ENCODE results near the gene STAB1.

The STAB1 gene

DNA sequence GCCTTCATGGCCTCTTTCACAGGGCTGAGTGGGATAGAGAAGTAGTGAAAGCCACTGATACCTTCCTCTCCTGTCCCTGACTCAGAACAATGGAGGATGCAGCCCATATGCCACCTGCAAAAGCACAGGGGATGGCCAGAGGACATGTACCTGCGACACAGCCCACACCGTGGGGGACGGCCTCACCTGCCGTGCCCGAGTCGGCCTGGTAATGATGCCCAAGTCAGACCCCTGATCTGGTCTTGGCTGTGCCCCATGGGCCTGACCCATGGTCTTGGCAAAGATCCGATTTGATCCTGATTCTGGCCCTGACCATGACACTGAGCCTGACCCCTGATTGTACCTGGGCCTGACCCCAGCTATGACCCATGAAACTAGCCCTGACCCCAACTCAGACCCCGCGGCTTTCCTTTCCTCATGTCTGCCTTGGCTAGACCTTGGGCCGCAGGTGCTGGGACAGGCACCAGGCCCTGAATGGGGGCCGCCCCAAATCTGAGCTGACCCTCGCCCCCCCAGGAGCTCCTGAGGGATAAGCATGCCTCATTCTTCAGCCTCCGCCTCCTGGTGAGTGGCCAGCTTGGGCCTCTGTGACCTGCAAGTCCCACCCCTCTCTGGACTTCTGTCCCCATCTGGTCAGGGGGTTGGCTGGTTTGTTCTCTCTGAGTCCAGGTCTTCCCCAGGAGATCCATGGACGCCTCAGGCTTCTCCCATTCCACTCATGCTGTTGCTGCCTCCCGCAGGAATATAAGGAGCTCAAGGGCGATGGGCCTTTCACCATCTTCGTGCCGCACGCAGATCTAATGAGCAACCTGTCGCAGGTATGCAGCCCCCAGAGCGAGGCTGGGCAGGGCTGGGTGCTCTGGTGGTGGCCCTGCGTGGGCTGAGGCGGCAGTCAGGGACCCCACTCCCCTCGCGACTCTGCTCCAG, 22.9 kb downstream of the STAB1 start:
- peaks cover 5% of the 10 kb centered on the region for H3K27me3 Mint-ChIP-seq
- no peak for DNase-seq
- no peaks in the 10 kb centered on the region for H3K9me3 Mint-ChIP-seq
- H3K4me3 Mint-ChIP-seq, result no peak overlapping the region
- no peaks in the 10 kb centered on the region for H3K36me3 Mint-ChIP-seq
- H3K27ac Mint-ChIP-seq, result no peak overlapping the region
- no peaks in the 10 kb centered on the region for H3K4me1 Mint-ChIP-seq
- CTCF ChIA-PET, result no interaction called here

DNA sequence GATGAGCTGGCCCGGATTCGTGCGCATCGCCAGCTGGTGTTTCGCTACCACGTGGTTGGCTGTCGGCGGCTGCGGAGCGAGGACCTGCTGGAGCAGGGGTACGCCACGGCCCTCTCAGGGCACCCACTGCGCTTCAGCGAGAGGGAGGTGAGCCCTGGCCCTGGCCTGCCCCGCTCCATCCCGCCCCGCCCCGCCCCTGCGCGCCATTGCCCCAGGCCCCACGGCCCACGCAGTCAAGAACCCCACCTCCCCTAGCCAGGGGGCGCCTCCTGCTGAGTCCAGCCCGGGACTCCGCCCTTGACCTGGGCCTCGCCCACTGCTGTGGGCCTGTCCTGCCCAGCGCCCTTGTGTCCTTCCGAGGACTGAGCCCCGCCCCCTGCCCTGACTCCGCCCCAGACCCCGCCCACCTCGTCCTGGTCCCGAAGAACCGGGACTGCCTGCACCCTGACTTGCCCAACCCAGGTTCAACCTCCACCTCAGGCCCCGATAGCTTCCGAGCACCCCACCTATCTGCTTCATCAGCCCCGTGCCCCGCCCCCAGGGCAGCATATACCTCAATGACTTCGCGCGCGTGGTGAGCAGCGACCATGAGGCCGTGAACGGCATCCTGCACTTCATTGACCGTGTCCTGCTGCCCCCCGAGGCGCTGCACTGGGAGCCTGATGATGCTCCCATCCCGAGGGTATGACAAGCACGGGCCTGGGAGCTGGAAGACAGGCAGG, 23.7 kb downstream of the STAB1 start:
- no peak for DNase-seq
- H3K27me3 Mint-ChIP-seq, result peaks cover 5% of the 10 kb centered on the region
- CTCF ChIA-PET, result no interaction called here
- H3K36me3 Mint-ChIP-seq, result no peaks in the 10 kb centered on the region
- H3K4me1 Mint-ChIP-seq, result no peaks in the 10 kb centered on the region
- no peak overlapping the region for H3K27ac Mint-ChIP-seq
- no peaks in the 10 kb centered on the region for H3K9me3 Mint-ChIP-seq
- H3K4me3 Mint-ChIP-seq, result no peak overlapping the region

DNA sequence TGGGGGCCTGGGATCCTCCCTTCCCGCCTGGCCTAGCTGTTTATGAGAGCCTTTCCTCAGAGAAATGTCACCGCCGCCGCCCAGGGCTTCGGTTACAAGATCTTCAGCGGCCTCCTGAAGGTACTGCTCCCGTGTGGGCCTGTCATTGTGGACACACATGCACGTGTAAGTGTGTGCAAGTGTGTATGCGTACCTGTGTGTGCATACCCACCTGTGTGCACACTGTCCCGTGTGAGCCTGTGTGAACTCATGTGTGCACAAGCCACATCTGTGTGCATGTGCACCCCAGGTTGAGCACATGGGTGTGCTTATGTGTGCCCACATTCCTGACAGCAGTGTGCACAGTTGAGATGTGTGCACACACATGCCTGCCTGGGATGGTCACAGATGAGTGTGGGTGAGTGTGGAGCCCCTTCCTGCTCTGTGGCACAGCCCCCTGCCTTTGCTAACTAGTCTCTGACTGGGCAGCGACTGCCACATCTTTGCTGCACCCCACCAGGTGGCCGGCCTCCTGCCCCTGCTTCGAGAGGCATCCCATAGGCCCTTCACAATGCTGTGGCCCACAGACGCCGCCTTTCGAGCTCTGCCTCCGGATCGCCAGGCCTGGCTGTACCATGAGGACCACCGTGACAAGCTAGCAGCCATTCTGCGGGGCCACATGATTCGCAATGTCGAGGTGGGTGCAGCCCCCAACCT, 24.5 kb downstream of the STAB1 start:
- Mint-ChIP-seq H3K27me3 (peaks cover 5% of the 10 kb centered on the region), H3K9me3 (no peaks in the 10 kb centered on the region), H3K4me1 (no peaks in the 10 kb centered on the region), H3K36me3 (no peaks in the 10 kb centered on the region), H3K27ac (no peak overlapping the region), H3K4me3 (no peak overlapping the region)
- CTCF ChIA-PET, result no interaction called here
- no peak for DNase-seq

DNA sequence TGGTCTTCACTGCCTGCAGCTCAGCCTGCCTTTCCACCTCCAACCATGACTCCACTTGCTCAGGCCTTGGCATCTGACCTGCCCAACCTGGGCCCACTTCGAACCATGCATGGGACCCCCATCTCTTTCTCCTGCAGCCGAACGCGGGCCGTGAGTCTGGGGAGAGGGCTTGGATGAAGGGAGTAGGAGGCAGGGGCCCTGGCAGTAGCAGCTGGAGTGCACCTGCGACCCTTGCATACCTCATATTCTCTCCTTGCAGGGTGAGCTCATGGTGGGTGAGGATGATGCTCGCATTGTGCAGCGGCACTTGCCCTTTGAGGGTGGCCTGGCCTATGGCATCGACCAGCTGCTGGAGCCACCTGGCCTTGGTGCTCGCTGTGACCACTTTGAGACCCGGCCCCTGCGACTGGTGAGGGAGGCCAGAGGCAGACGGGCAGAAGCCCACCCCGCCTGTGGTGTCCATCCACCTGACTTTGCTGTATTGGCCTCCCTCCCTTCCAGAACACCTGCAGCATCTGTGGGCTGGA, 25.1 kb downstream of the STAB1 start:
- Mint-ChIP-seq H3K4me1 (no peaks in the 10 kb centered on the region), H3K27me3 (peaks cover 5% of the 10 kb centered on the region), H3K4me3 (no peak overlapping the region), H3K9me3 (no peaks in the 10 kb centered on the region), H3K36me3 (no peaks in the 10 kb centered on the region), H3K27ac (no peak overlapping the region)
- DNase-seq, result no peak
- CTCF ChIA-PET, result no interaction called here

DNA sequence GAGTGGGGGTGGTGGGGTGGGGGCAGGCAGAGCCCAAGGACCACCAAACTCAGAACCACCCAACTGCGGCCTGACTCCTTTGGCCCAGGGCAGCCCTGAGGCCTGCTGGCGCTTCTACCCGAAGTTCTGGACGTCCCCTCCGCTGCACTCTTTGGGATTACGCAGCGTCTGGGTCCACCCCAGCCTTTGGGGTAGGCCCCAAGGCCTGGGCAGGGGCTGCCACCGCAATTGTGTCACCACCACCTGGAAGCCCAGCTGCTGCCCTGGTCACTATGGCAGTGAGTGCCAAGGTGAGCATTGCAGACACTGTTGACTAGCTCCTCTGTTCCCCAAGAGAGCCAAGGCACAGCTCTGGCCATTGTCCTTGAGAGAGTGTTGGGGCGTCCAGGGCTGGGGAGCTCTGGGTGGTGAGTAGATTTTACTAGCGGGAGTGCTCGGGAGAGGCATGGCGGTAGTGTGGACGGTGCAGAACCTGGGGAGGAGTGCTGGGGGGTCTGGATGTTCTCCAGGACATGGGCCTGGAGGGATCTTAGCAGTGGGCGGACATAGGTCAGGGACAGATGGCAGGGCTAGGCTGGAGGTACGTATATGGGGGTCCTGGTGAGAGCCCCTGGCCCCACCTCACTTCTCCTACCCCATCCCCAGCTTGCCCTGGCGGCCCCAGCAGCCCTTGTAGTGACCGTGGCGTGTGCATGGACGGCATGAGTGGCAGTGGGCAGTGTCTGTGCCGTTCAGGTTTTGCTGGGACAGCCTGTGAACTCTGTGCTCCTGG, 25.8 kb downstream of the STAB1 start:
- DNase-seq, result no peak
- Mint-ChIP-seq H3K27ac (no peak overlapping the region), H3K4me3 (no peak overlapping the region), H3K27me3 (no peaks in the 10 kb centered on the region), H3K9me3 (no peaks in the 10 kb centered on the region), H3K4me1 (no peaks in the 10 kb centered on the region), H3K36me3 (no peaks in the 10 kb centered on the region)
- CTCF ChIA-PET, result no interaction called here

DNA sequence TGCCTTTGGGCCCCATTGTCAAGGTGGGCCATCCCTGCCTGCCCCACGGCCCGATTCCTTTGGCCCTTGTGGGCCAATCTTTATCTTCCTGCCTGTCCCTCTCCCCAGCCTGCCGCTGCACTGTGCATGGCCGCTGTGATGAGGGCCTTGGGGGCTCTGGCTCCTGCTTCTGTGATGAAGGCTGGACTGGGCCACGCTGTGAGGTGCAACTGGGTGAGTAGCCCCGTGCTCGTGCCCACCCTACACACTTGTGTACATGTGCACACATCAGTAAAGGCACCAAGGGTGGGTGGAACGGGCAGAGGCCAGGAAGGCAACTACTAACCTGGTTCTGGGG, 26.3 kb downstream of the STAB1 start:
- H3K4me3 Mint-ChIP-seq, result no peak overlapping the region
- DNase-seq, result no peak
- no peak overlapping the region for H3K27ac Mint-ChIP-seq
- H3K9me3 Mint-ChIP-seq, result no peaks in the 10 kb centered on the region
- CTCF ChIA-PET, result no interaction called here
- no peaks in the 10 kb centered on the region for H3K4me1 Mint-ChIP-seq
- H3K27me3 Mint-ChIP-seq, result no peaks in the 10 kb centered on the region
- no peaks in the 10 kb centered on the region for H3K36me3 Mint-ChIP-seq

DNA sequence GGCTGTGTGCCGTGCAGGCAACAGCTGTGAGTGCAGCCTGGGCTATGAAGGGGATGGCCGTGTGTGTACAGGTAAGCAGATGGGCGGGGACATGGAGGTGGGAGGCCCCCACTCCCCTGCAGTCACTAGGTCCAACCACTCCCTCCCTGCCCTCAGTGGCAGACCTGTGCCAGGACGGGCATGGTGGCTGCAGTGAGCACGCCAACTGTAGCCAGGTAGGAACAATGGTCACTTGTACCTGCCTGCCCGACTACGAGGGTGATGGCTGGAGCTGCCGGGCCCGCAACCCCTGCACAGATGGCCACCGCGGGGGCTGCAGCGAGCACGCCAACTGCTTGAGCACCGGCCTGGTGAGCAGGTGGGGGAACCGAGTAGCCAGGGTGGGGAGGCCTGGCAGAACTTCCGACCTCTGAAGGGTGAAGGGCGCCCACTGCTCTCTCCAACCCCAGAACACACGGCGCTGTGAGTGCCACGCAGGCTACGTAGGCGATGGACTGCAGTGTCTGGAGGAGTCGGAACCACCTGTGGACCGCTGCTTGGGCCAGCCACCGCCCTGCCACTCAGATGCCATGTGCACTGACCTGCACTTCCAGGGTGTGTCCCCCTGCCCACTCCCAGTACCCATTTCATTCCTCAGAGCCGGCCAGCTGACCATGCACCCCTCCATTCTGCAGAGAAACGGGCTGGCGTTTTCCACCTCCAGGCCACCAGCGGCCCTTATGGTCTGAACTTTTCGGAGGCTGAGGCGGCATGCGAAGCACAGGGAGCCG, 26.9 kb downstream of the STAB1 start:
- H3K36me3 Mint-ChIP-seq, result no peaks in the 10 kb centered on the region
- no peaks in the 10 kb centered on the region for H3K27me3 Mint-ChIP-seq
- no peaks in the 10 kb centered on the region for H3K9me3 Mint-ChIP-seq

DNA sequence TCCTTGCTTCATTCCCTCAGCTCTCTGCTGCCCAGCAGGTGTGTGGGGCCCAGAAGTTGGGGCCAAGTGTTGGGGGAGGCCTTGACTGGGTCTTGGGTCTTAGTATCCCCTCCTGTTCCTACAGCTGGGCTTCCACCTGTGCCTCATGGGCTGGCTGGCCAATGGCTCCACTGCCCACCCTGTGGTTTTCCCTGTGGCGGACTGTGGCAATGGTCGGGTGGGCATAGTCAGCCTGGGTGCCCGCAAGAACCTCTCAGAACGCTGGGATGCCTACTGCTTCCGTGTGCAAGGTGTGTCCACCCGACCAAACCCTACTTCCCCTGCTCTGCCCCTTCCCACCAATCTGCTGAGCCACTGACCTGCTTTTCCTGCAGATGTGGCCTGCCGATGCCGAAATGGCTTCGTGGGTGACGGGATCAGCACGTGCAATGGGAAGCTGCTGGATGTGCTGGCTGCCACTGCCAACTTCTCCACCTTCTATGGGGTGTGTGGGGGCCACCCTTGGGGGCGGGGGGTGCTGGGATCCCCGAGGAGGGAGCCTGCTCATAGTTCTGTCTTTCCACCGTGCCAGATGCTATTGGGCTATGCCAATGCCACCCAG, 27.6 kb downstream of the STAB1 start:
- H3K9me3 Mint-ChIP-seq, result no peaks in the 10 kb centered on the region
- CTCF ChIA-PET, result no interaction called here
- no peak overlapping the region for H3K27ac Mint-ChIP-seq
- no peak for DNase-seq
- H3K4me1 Mint-ChIP-seq, result no peaks in the 10 kb centered on the region
- H3K27me3 Mint-ChIP-seq, result no peaks in the 10 kb centered on the region
- no peaks in the 10 kb centered on the region for H3K36me3 Mint-ChIP-seq
- H3K4me3 Mint-ChIP-seq, result no peak overlapping the region

More for the DNA sequence above, 26.9 kb downstream of the STAB1 start:
- CTCF ChIA-PET, result no interaction called here
- no peak overlapping the region for H3K27ac Mint-ChIP-seq
- H3K4me3 Mint-ChIP-seq, result no peak overlapping the region
- DNase-seq, result no peak
- H3K4me1 Mint-ChIP-seq, result no peaks in the 10 kb centered on the region

DNA sequence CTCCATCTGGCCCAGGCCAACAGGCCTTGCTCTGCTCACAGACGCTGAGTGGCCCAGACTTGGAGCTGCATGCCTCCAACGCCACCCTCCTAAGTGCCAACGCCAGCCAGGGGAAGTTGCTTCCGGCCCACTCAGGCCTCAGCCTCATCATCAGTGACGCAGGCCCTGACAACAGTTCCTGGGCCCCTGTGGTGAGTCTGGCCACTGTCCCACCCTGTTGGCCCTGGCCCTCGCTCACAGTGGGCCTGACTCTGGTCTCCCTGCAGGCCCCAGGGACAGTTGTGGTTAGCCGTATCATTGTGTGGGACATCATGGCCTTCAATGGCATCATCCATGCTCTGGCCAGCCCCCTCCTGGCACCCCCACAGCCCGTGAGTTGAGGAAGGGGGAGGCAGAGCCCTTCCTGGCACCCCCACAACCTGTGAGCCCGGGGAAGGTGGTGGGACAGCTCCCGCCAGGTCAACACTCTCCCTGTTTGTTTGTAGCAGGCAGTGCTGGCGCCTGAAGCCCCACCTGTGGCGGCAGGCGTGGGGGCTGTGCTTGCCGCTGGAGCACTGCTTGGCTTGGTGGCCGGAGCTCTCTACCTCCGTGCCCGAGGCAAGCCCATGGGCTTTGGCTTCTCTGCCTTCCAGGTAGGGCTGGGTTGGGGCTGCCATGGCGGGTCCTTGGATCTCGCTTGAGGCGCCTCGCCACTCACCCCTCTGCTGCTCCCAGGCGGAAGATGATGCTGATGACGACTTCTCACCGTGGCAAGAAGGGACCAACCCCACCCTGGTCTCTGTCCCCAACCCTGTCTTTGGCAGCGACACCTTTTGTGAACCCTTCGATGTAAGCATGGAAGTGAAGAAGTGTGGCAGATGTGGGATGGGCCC, 28.5 kb downstream of the STAB1 start:
- CTCF ChIA-PET, result no interaction called here

DNA sequence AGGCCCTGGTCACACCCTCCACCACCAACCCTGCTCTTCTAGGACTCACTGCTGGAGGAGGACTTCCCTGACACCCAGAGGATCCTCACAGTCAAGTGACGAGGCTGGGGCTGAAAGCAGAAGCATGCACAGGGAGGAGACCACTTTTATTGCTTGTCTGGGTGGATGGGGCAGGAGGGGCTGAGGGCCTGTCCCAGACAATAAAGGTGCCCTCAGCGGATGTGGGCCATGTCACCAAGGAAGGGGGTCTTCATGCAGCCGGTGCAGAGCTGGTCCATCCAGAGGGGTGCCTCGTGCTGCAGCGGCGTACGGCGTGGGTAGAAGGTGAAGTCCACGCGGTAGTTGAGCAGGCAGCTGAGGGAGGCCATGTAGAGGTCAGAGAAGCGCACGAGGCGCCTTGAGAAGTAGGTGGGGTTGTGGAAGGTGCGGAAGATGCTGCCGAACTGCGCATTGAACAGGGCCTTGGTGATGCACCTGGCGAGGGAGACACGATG, 29.2 kb downstream of the STAB1 start:
- Mint-ChIP-seq H3K9me3 (no peaks in the 10 kb centered on the region), H3K27ac (no peak overlapping the region), H3K4me1 (no peaks in the 10 kb centered on the region), H3K27me3 (no peaks in the 10 kb centered on the region), H3K4me3 (no peak overlapping the region), H3K36me3 (no peaks in the 10 kb centered on the region)
- DNase-seq, result no peak
- CTCF ChIA-PET, result no interaction called here

More for the DNA sequence above, 28.5 kb downstream of the STAB1 start:
- no peak overlapping the region for H3K4me3 Mint-ChIP-seq
- no peak for DNase-seq
- H3K9me3 Mint-ChIP-seq, result no peaks in the 10 kb centered on the region
- no peaks in the 10 kb centered on the region for H3K4me1 Mint-ChIP-seq
- H3K27me3 Mint-ChIP-seq, result no peaks in the 10 kb centered on the region
- no peaks in the 10 kb centered on the region for H3K36me3 Mint-ChIP-seq
- no peak overlapping the region for H3K27ac Mint-ChIP-seq

DNA sequence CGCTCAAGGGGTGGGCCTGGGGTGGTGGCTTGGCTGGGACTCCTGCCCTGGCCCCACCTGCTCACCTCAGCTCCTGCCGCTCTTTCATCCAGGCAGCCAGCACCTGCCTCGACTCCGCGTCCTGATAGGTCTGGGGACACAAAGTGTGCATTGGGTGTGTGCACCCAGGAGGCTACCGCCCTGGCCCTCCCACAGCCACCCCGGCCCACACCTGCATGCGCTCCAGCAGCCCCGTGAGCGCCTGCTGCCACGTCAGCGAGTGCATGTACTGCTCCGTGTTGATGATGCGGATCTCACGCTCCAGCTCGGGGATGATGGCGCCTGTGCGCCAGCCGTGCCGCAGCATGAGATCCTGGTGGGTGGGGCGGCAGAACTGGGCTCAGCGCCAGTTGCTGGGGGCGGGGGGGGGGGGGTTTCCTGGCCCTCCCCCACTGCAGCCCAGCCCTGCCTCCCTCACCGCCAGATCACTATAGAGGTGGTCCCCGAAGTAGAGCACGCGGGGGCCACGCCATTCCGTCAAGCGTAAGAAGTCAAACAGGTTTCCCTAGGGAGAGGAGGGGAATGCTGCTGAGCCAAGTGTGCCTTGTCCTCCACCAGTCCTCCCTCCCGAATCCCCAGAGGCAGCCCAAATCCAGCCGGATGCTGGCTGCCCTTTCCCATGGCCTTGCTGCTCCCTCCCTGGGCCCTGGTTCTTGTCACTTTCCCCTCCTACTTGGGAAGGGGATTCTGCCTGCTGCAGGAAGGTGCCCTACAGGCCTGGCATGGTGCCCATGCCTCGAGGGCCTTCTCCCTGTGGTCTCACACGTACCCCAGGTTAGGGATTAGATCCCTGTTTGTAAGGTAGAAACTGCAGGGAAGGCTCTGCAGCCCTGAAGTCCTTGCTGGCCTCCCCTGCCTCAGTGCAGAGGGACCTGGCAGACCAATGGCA, 29.9 kb downstream of the STAB1 start:
- H3K4me3 Mint-ChIP-seq, result no peak overlapping the region
- no peaks in the 10 kb centered on the region for H3K4me1 Mint-ChIP-seq
- no peaks in the 10 kb centered on the region for H3K27me3 Mint-ChIP-seq
- DNase-seq, result no peak
- no peaks in the 10 kb centered on the region for H3K36me3 Mint-ChIP-seq
- H3K9me3 Mint-ChIP-seq, result no peaks in the 10 kb centered on the region
- CTCF ChIA-PET, result no interaction called here
- H3K27ac Mint-ChIP-seq, result no peak overlapping the region

Data from activated naive CD4-positive, alpha-beta T cell treated with anti-CD3 and anti-CD28 coated beads, Interleukin-2, amount 10 ng/mL, durations not matched to agents 7 days and 5 days (primary cell).